ENCODE data around the gene C6. TPM values are rescaled to one million over a fixed set of nuclear protein-coding genes. Genes with fewer than 3 reads are reported as not detected.
"Not testable (repeated sequence)": the region's sequence is repeated elsewhere in the genome, so short reads cannot be mapped to it uniquely, and the experiment has no call there.

Gene C6
- total RNA-seq, 3 donors from 2014 or later: 1.2 to 113 (median 8.5) TPM

- Histone ChIP-seq H3K27me3 (no peaks in the 10 kb centered on the region), H3K27ac (peak overlapping the region; percentile 66 to 71), H3K4me1 (no peaks in the 10 kb centered on the region), H3K9me3 (no peaks in the 10 kb centered on the region), H3K36me3 (no peaks in the 10 kb centered on the region), H3K4me3 (no peak overlapping the region)
- no peak for TF ChIP-seq POLR2A (IDR thresholded peaks at IDR 0.05)
- no peak for TF ChIP-seq POLR2AphosphoS5 (IDR thresholded peaks at IDR 0.05)
- no peak for TF ChIP-seq CTCF (IDR thresholded peaks at IDR 0.05)
- DNase-seq (ENCODE audit: low spot score in 2 of 2): no peak
- intact Hi-C loops (cut with DNase I; ENCODE audit: low total_unique reads): no loop called here
These were observed 18.1 kb downstream of the C6 start for GRCh38 chr5:41195228-41195627.

GRCh38 chr5:41194339-41194738 is 19.0 kb downstream of the C6 start:
- no peak for TF ChIP-seq POLR2A (IDR thresholded peaks at IDR 0.05)
- no peak for TF ChIP-seq POLR2AphosphoS5 (IDR thresholded peaks at IDR 0.05)
- TF ChIP-seq CTCF (IDR thresholded peaks at IDR 0.05): no peak
- H3K36me3 ChIP-seq: no peaks in the 10 kb centered on the region
- no peak for DNase-seq (ENCODE audit: low spot score in 2 of 2)
- no peaks in the 10 kb centered on the region for H3K9me3 ChIP-seq
- H3K4me3 ChIP-seq: no peak overlapping the region
- H3K27ac ChIP-seq: peak overlapping the region; percentile 66 to 70
- H3K27me3 ChIP-seq: no peaks in the 10 kb centered on the region
- no peaks in the 10 kb centered on the region for H3K4me1 ChIP-seq
- intact Hi-C loops (cut with DNase I; ENCODE audit: low total_unique reads): no loop called here

- Histone ChIP-seq H3K4me1 (no peaks in the 10 kb centered on the region), H3K9me3 (no peaks in the 10 kb centered on the region), H3K36me3 (no peaks in the 10 kb centered on the region), H3K27me3 (no peaks in the 10 kb centered on the region), H3K27ac (peak overlapping the region; percentile 66 to 80), H3K4me3 (no peak overlapping the region)
- intact Hi-C loops (cut with DNase I; ENCODE audit: low total_unique reads): no loop called here
- DNase-seq (ENCODE audit: low spot score in 2 of 2): peak; percentile 90 to 96
- TF ChIP-seq CTCF (IDR thresholded peaks at IDR 0.05): no peak
- peak; percentile 82 to 99 (median 99) for TF ChIP-seq POLR2AphosphoS5 (IDR thresholded peaks at IDR 0.05)
These were observed 19.7 kb downstream of the C6 start for GRCh38 chr5:41193456-41194205.

- Histone ChIP-seq H3K9me3 (no peaks in the 10 kb centered on the region), H3K27ac (no peak overlapping the region), H3K4me3 (no peak overlapping the region), H3K4me1 (no peaks in the 10 kb centered on the region), H3K36me3 (no peaks in the 10 kb centered on the region), H3K27me3 (no peaks in the 10 kb centered on the region)
- DNase-seq (ENCODE audit: low spot score in 2 of 2): no peak
- intact Hi-C loops (cut with DNase I; ENCODE audit: low total_unique reads): no loop called here
- TF ChIP-seq CTCF (IDR thresholded peaks at IDR 0.05) (no peak), POLR2A (IDR thresholded peaks at IDR 0.05) (no peak), POLR2AphosphoS5 (IDR thresholded peaks at IDR 0.05) (no peak)
These were observed 22.1 kb downstream of the C6 start for GRCh38 chr5:41191249-41191648.

GRCh38 chr5:41186143-41186542 is 27.2 kb downstream of the C6 start:
- no peaks in the 10 kb centered on the region for H3K36me3 ChIP-seq
- H3K4me1 ChIP-seq: no peaks in the 10 kb centered on the region
- DNase-seq (ENCODE audit: low spot score in 2 of 2): no peak
- H3K4me3 ChIP-seq: no peak overlapping the region
- H3K27ac ChIP-seq: no peak overlapping the region
- H3K27me3 ChIP-seq: no peaks in the 10 kb centered on the region
- no peaks in the 10 kb centered on the region for H3K9me3 ChIP-seq
- intact Hi-C loops (cut with DNase I; ENCODE audit: low total_unique reads): no loop called here
- TF ChIP-seq POLR2AphosphoS5 (IDR thresholded peaks at IDR 0.05) (no peak), CTCF (IDR thresholded peaks at IDR 0.05) (no peak), POLR2A (IDR thresholded peaks at IDR 0.05) (no peak)

GRCh38 chr5:41183331-41183730 is 30.0 kb downstream of the C6 start:
- H3K27ac ChIP-seq; H3K4me3 ChIP-seq; H3K27me3 ChIP-seq; DNase-seq (ENCODE audit: low spot score in 2 of 2); H3K9me3 ChIP-seq; intact Hi-C loops (cut with DNase I; ENCODE audit: low total_unique reads); H3K4me1 ChIP-seq; H3K36me3 ChIP-seq: not testable (repeated sequence)
